ENCODE results near the gene NUDT11. TPM values are rescaled to one million over a fixed set of nuclear protein-coding genes. Genes with fewer than 3 reads are reported as not detected.

The NUDT11 gene
- 71.0 TPM for total RNA-seq

DNA sequence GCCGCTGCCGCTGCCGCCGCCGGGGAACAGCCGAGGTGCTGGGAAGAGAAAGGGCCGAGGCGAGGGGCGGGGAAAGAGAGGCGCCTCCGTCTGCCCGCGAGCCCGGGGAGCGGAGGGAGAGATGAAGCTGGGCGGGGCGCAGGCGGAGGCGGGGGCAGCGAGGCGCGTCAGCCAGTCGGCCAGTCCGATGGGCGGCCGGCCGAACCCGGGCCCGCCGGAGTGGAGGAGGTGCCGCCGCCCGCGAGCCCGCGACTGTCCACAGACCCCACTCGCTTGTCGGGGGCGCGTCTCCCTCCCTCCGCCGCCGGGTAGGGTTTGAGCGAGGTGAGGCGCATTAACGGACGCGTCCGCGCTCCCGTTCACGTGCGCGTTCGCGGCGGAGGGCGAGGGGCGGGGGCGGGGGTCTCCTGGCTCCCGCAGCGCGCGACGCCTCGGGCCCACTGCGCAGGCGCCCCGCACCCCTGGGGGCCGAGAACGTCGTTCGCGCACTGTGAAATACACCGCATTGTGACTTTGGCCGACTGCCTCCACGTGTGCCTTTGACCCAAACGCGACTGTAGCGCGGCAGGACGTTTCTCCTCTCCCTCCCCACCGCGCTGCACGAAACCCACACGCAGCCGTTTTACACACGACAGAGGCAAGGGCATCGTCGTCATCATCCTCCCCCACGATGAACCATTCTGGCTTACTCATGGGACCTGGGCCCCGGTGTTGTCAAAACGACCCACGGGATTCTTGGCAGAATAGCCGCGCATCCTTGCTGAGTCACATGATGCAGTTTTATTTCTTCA lies at the start of gene NUDT11:
TSS of gene NUDT11 (minus strand) at position 92 of the 791 bp plus-strand sequence. CDS start 148 bp downstream, outside the sequence.

Other genes with a start within 250 kb of the NUDT11 start
- 37.1 TPM for gene NUDT10, start 163.8 kb downstream of the NUDT11 start, total RNA-seq
- 10.4 TPM for gene CENPVL3, start 122.3 kb upstream of the NUDT11 start, total RNA-seq
- gene CENPVL2, start 186.2 kb upstream of the NUDT11 start, total RNA-seq: 6.7 TPM
- gene CENPVL1, start 213.9 kb upstream of the NUDT11 start, total RNA-seq: 6.7 TPM
- gene GSPT2, start 246.8 kb upstream of the NUDT11 start, total RNA-seq: 27.9 TPM

All from diencephalon (tissue), 1 donor.